Progenitor cell of endocrine pancreas (in vitro differentiated cells): Measurements from ENCODE around the gene PADI2. TPM values are rescaled to one million over a fixed set of nuclear protein-coding genes. Genes with fewer than 3 reads are reported as not detected.

Source experiments
- DNase-seq: peaks from one replicate; pipeline ENCODE4 v3.0.0; 2021; ENCODE audit warnings: low spot score; ENCODE audit not compliant: unreplicated experiment
- H3K27ac Mint-ChIP-seq: 2 replicates; pipeline ENCODE4 v1.8.0; 2021; ENCODE audit warnings: mild to moderate bottlenecking, moderate library complexity, mixed read lengths
- H3K27me3 Mint-ChIP-seq: 2 replicates; pipeline ENCODE4 v1.8.0; 2021; ENCODE audit warnings: mixed read lengths
- H3K36me3 Mint-ChIP-seq: 2 replicates; pipeline ENCODE4 v1.8.0; 2022; ENCODE audit warnings: mixed read lengths; ENCODE audit not compliant: insufficient read depth
- H3K4me1 Mint-ChIP-seq: 2 replicates; pipeline ENCODE4 v1.8.0; 2021; ENCODE audit warnings: low read depth, mixed read lengths
- H3K4me3 Mint-ChIP-seq: 2 replicates; pipeline ENCODE4 v1.8.0; 2021; ENCODE audit warnings: low read depth, mild to moderate bottlenecking, moderate library complexity, mixed read lengths
- H3K9me3 Mint-ChIP-seq: 2 replicates; pipeline ENCODE4 v1.8.0; 2021; ENCODE audit warnings: low read depth, mixed read lengths
- total RNA-seq: library from RNA; stranded (reverse); gene quantifications from 2 replicates; pipeline ENCODE4 v1.2.1, GENCODE V29; 2021
- TF ChIP-seq, protein P1 (sequence below): fragments of 200-600 bp; sonication (generic); IDR thresholded peaks from one replicate; pipeline ENCODE4 v1.5.0; 2021; ENCODE audit warnings: antibody characterized with exemption, mild to moderate bottlenecking; ENCODE audit not compliant: unreplicated experiment

Gene PADI2
- total RNA-seq, 1 donor from 2014 or later = 0.50 TPM

DNA sequence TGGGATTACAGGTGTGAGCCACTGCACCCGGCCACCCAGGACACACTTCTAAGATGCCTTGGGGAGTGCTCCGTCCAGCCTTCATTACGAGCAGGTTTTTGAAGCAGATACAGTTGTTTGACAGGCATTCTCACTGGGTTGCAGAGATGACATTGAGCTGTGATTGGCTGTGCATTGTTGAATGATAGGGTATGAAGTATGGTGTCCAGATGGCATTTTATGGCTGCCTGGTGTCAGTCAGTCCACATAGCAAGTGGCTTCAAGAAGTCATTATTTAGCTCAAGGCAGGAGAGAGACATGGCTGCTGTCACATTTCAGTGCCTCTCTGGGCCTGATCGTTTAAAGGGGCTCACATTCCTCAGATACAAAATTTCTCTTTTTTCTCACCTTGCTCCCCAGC, 14.8 kb upstream of the PADI2 start:
- H3K9me3 Mint-ChIP-seq = no peaks in the 10 kb centered on the region
- no peak overlapping the region for H3K27ac Mint-ChIP-seq
- H3K27me3 Mint-ChIP-seq = peaks cover 16% of the 10 kb centered on the region
- no peak overlapping the region for H3K4me3 Mint-ChIP-seq
- DNase-seq = no peak
- no peaks in the 10 kb centered on the region for H3K4me1 Mint-ChIP-seq
- H3K36me3 Mint-ChIP-seq = no peaks in the 10 kb centered on the region
- TF ChIP-seq, protein P1, sequence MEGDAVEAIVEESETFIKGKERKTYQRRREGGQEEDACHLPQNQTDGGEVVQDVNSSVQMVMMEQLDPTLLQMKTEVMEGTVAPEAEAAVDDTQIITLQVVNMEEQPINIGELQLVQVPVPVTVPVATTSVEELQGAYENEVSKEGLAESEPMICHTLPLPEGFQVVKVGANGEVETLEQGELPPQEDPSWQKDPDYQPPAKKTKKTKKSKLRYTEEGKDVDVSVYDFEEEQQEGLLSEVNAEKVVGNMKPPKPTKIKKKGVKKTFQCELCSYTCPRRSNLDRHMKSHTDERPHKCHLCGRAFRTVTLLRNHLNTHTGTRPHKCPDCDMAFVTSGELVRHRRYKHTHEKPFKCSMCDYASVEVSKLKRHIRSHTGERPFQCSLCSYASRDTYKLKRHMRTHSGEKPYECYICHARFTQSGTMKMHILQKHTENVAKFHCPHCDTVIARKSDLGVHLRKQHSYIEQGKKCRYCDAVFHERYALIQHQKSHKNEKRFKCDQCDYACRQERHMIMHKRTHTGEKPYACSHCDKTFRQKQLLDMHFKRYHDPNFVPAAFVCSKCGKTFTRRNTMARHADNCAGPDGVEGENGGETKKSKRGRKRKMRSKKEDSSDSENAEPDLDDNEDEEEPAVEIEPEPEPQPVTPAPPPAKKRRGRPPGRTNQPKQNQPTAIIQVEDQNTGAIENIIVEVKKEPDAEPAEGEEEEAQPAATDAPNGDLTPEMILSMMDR = no peak

DNA sequence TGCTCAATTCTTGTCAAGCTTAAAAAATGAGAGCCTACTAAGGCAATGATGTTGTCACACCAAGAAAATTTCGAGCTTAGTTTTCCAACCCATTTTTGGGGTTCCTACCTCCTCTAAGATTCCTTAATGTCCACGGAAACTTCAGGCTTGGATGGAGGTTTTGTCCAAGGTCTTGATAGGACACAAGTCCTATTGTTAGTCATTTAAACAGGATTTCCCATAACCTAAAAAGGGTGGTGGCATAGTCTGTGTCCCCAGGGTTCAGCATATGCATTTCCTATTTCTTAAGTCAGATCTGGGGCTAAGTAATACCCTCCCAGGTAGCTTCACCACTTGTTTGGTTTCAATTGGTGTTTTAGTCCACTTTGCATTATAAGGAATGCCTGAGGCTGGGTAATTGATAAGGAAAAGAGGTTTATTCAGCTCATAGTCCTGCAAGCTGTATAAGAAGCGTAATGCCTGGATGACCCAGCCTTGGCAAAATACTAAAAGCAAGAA, 10.9 kb upstream of the PADI2 start:
- H3K27me3 Mint-ChIP-seq = peaks cover 4% of the 10 kb centered on the region
- no peaks in the 10 kb centered on the region for H3K36me3 Mint-ChIP-seq
- H3K4me1 Mint-ChIP-seq = peaks cover 2% of the 10 kb centered on the region
- H3K9me3 Mint-ChIP-seq = no peaks in the 10 kb centered on the region
- TF ChIP-seq, protein P1 = no peak
- H3K27ac Mint-ChIP-seq = no peak overlapping the region
- DNase-seq = no peak
- no peak overlapping the region for H3K4me3 Mint-ChIP-seq

DNA sequence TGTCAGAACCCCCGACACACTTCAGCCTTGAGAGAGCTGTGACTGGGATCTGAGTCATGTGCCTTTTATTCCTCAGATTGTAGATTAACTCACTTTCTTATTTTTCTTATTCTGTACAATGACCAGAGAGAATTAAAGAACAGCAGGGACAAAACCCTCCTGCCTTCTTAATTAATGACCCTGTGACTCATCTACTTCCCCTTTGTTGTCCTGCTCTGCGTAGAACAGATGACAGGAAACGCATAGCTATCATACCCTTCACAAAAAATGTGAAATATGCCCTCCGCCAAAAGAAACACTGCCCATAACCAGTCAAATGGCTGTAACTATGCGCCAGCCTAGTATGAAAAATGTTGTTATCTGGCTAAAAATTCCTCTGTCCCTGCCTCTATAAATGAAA, 9.1 kb upstream of the PADI2 start:
- Mint-ChIP-seq H3K9me3 (no peaks in the 10 kb centered on the region), H3K27me3 (peaks cover 8% of the 10 kb centered on the region), H3K4me1 (peaks cover 2% of the 10 kb centered on the region), H3K27ac (no peak overlapping the region), H3K4me3 (no peak overlapping the region), H3K36me3 (no peaks in the 10 kb centered on the region)
- no peak for DNase-seq
- TF ChIP-seq, protein P1 = no peak

DNA sequence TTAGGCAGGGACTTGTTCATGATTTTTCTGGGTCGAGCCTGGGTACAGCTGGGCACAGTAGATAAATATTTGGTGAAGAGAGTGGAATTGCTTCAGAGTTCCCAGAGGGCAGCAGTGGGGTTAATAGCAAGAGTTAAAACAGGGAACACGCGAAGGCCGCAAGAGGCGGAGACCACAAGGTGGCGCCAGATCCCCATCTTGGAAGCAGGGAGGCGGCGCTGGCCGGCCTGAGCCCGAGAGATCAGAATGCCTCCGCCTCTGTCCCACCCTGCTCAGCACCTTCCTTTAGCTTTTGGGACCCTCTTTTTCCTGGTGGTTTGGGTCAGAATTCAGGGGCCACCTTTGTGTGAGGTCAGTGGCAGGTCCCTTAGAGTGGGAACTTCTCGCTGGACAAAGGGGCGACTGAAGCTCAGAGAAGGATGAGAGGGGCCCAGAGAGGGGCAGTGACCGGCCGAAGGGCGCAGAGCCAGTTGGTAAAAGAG, 6.5 kb upstream of the PADI2 start:
- Mint-ChIP-seq H3K27ac (no peak overlapping the region), H3K36me3 (no peaks in the 10 kb centered on the region), H3K27me3 (peaks cover 18% of the 10 kb centered on the region), H3K4me1 (peaks cover 2% of the 10 kb centered on the region), H3K4me3 (no peak overlapping the region), H3K9me3 (no peaks in the 10 kb centered on the region)
- TF ChIP-seq, protein P1 = peak; percentile 95
- peak; percentile 89 for DNase-seq

DNA sequence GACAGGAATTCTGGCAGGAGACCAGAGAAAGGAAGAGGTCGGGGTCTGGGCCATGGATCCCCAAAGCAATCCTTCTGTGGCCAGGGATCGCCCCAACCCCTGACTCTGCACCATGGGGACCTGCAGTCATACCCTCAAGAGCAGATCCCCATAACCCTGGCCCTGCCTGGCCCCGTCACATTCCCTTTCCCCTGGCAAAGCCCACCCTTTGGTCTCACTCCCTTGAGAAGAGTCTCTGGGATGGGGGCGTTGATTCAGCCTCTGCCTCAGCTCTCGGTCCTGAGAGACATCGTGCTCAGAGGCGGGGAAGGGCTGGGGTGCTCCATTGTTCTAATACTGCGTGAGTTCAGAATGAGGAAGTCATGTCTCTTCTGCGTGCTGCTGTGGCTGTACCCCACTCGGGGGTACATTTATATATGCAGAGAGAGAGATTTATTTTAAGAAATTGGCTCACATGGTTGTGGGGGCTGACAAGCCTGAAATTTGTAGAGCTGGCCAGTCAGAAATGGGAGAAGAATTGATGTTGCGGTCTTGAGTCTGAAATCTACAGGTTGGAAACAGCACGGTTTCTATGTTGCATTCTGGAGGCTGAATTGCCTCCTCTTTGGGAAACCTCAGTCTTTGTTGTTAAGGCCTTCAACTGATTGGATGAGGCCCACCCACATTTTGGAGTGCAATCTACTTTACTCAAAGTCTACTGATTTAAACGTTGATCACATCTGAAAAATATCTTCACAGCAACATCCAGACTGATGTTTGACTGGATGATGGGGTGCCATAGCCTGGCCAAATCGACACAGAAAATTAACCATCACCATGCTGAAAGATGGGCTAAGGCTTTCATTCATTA, 4.2 kb upstream of the PADI2 start:
- Mint-ChIP-seq H3K9me3 (no peaks in the 10 kb centered on the region), H3K4me3 (no peak overlapping the region), H3K4me1 (peaks cover 5% of the 10 kb centered on the region), H3K27me3 (peaks cover 37% of the 10 kb centered on the region), H3K36me3 (no peaks in the 10 kb centered on the region), H3K27ac (peak overlapping the region; percentile 72)
- TF ChIP-seq, protein P1 = no peak
- DNase-seq = no peak
